Measurements from ENCODE around the gene SARNP.

DNA sequence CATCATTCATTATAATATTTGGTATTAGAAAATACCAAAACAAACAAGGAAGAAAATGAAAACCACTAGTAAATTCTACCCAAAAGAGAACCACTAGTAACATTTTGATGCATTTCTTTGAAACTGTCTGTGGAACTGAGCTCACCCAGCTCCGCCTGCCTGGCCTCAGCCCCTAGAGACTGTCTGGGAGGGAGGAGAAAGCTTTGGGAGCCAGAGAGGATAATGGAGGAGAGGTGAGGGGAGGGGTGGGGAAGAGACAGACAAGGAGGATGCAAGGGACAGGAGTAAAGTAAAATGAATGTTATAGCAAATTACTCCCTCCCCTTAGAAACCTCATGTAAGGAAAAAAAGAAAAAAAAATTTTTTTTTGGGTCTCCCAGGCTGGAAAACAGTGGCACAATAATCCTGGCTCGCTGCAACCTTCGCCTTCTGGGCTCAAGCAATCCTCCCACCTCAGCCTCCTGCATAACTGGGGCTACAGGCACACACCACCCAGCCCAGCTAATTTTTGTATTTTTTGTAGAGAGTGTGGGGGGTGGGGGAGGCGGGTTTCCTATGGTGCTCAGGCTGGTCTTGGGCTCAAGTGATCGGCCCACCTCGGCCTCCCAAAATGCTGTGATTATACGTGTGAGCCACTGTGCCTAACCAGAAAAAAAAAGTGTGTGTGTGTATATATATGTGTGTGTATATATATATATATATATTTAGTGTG is 28.4 kb upstream of the SARNP start:
- TF ChIP-seq, protein P1, sequence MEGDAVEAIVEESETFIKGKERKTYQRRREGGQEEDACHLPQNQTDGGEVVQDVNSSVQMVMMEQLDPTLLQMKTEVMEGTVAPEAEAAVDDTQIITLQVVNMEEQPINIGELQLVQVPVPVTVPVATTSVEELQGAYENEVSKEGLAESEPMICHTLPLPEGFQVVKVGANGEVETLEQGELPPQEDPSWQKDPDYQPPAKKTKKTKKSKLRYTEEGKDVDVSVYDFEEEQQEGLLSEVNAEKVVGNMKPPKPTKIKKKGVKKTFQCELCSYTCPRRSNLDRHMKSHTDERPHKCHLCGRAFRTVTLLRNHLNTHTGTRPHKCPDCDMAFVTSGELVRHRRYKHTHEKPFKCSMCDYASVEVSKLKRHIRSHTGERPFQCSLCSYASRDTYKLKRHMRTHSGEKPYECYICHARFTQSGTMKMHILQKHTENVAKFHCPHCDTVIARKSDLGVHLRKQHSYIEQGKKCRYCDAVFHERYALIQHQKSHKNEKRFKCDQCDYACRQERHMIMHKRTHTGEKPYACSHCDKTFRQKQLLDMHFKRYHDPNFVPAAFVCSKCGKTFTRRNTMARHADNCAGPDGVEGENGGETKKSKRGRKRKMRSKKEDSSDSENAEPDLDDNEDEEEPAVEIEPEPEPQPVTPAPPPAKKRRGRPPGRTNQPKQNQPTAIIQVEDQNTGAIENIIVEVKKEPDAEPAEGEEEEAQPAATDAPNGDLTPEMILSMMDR (conservative IDR thresholded peaks at IDR 0.05; ENCODE audit: low read length), result no peak
- TF ChIP-seq EZH2phosphoT487 (IDR thresholded peaks at IDR 0.05; ENCODE audit: borderline replicate concordance, low read depth, low read length), result no peak
